Cortex of kidney (tissue), 1 donor: Measurements from ENCODE around the gene MAOA.
"Not testable (repeated sequence)": the region's sequence is repeated elsewhere in the genome, so short reads cannot be mapped to it uniquely, and the experiment has no call there.

Source experiments
- DNase-seq: peaks from one replicate; lab custom pipeline; 2025; lab: John Stamatoyannopoulos, UW

Gene MAOA

GRCh38 chrX:43717161-43717560 lies 61.1 kb downstream of the MAOA start:
- no peak for DNase-seq

- DNase-seq: no peak
These were observed 62.0 kb downstream of the MAOA start for GRCh38 chrX:43718081-43718480.

GRCh38 chrX:43718546-43718945 lies 62.4 kb downstream of the MAOA start:
- no peak for DNase-seq

- DNase-seq: no peak
These were observed 62.9 kb downstream of the MAOA start for GRCh38 chrX:43718956-43719355.

GRCh38 chrX:43720082-43720481 lies 64.0 kb downstream of the MAOA start:
- DNase-seq: no peak

- no peak for DNase-seq
These were observed 64.9 kb downstream of the MAOA start for GRCh38 chrX:43720961-43721360.

GRCh38 chrX:43725227-43725626 lies 69.1 kb downstream of the MAOA start:
- not testable (repeated sequence) for DNase-seq

GRCh38 chrX:43727254-43727653 lies 71.2 kb downstream of the MAOA start:
- not testable (repeated sequence) for DNase-seq

- no peak for DNase-seq
These were observed 71.9 kb downstream of the MAOA start for GRCh38 chrX:43728002-43728401.

- DNase-seq: no peak
These were observed 72.9 kb downstream of the MAOA start for GRCh38 chrX:43728966-43729365.

- no peak for DNase-seq
These were observed 75.0 kb downstream of the MAOA start for GRCh38 chrX:43731086-43731485.

- DNase-seq: no peak
These were observed 77.6 kb downstream of the MAOA start for GRCh38 chrX:43733699-43734098.

GRCh38 chrX:43734444-43734843 lies 78.3 kb downstream of the MAOA start:
- DNase-seq: no peak

- DNase-seq: no peak
These were observed 79.4 kb downstream of the MAOA start for GRCh38 chrX:43735534-43735933.

- DNase-seq: no peak
These were observed 79.9 kb downstream of the MAOA start for GRCh38 chrX:43735957-43736356.

- DNase-seq: no peak
These were observed 85.9 kb downstream of the MAOA start for GRCh38 chrX:43741843-43742573.

- DNase-seq: no peak
These were observed 87.2 kb downstream of the MAOA start for GRCh38 chrX:43743100-43743822.

- no peak for DNase-seq
These were observed 88.2 kb downstream of the MAOA start for GRCh38 chrX:43744284-43744683.

GRCh38 chrX:43745938-43746721 lies 90.0 kb downstream of the MAOA start:
- no peak for DNase-seq

- DNase-seq: no peak
These were observed 91.4 kb downstream of the MAOA start for GRCh38 chrX:43747476-43747875.

- no peak for DNase-seq
These were observed 94.2 kb downstream of the MAOA start for GRCh38 chrX:43750248-43750676.

- no peak for DNase-seq
These were observed 97.5 kb downstream of the MAOA start for GRCh38 chrX:43753637-43754036.

- DNase-seq: no peak
These were observed 100.0 kb downstream of the MAOA start for GRCh38 chrX:43756076-43756475.
